RWPE1 (cell line): Measurements from ENCODE around the gene GPC6.

Experiments
- CTCF ChIA-PET: fragments of 350-600 bp; sonication (Branson Sonifier 250); formaldehyde crosslinking; extraction: SDS; loops from one replicate; lab custom pipeline; 2021; lab: Yijun Ruan, JAX
- POLR2A ChIA-PET: fragments of 400-600 bp; formaldehyde crosslinking; extraction: SDS; loops from one replicate; lab custom pipeline; 2020; ENCODE audit warnings: antibody characterized with exemption; ENCODE audit not compliant: low non-redundant PET; lab: Yijun Ruan, JAX
- DNase-seq: peaks from one replicate; pipeline ENCODE4 v3.0.0; 2012; ENCODE audit warnings: low spot score
- H3K27ac ChIP-seq: fragments of 450-650 bp; 2 replicates; pipeline ENCODE4 v1.5.1; 2017
- CTCF ChIP-seq: fragments of 450-650 bp; conservative IDR thresholded peaks from 2 replicates; pipeline ENCODE4 v1.5.1; 2017; ENCODE audit warnings: low read depth, mild to moderate bottlenecking

Gene GPC6

GRCh38 chr13:93685900-93686299 lies 459.3 kb downstream of the GPC6 start:
- CTCF ChIA-PET, result no interaction called here
- TF ChIP-seq CTCF, result no peak
- H3K27ac ChIP-seq, result no peak overlapping the region
- DNase-seq, result no peak
- POLR2A ChIA-PET, result no interaction called here

GRCh38 chr13:93686399-93686798 lies 459.8 kb downstream of the GPC6 start:
- no peak overlapping the region for H3K27ac ChIP-seq
- ChIA-PET POLR2A (no interaction called here), CTCF (no interaction called here)
- no peak for TF ChIP-seq CTCF
- no peak for DNase-seq

- DNase-seq, result no peak
- no peak overlapping the region for H3K27ac ChIP-seq
- POLR2A ChIA-PET, result no interaction called here
- TF ChIP-seq CTCF, result no peak
- CTCF ChIA-PET, result no interaction called here
These were observed 460.7 kb downstream of the GPC6 start for GRCh38 chr13:93687261-93687660.

GRCh38 chr13:93689333-93689732 lies 462.7 kb downstream of the GPC6 start:
- POLR2A ChIA-PET, result no interaction called here
- H3K27ac ChIP-seq, result no peak overlapping the region
- CTCF ChIA-PET, result no interaction called here
- DNase-seq, result no peak
- no peak for TF ChIP-seq CTCF

GRCh38 chr13:93690139-93690538 lies 463.5 kb downstream of the GPC6 start:
- no peak overlapping the region for H3K27ac ChIP-seq
- ChIA-PET POLR2A (no interaction called here), CTCF (no interaction called here)
- no peak for TF ChIP-seq CTCF
- no peak for DNase-seq

- no peak for TF ChIP-seq CTCF
- no peak for DNase-seq
- ChIA-PET CTCF (no interaction called here), POLR2A (no interaction called here)
- H3K27ac ChIP-seq, result no peak overlapping the region
These were observed 471.5 kb downstream of the GPC6 start for GRCh38 chr13:93698016-93698613.
